Activated CD8-positive, alpha-beta memory T cell treated with anti-CD3 and anti-CD28 coated beads for 36 hours (primary cell): ENCODE data around the gene MAGED1. TPM values are rescaled to one million over a fixed set of nuclear protein-coding genes. Genes with fewer than 3 reads are reported as not detected.

Experiments
- CTCF ChIA-PET: fragments of 350-600 bp; sonication (Branson Sonifier 250); formaldehyde crosslinking; loops from one replicate; lab custom pipeline; 2021; ENCODE audit warnings: antibody characterized with exemption; lab: Charles Lee
- POLR2A ChIA-PET: fragments of 350-600 bp; sonication (Branson Sonifier 250); formaldehyde crosslinking; loops from one replicate; lab custom pipeline; 2021; ENCODE audit warnings: antibody characterized with exemption; lab: Charles Lee
- total RNA-seq, 2 experiments: library from RNA; stranded (reverse); gene quantifications; one replicate each; pipeline ENCODE4 v1.2.3, GENCODE V29; 2021

MAGED1 gene
- total RNA-seq, result 10 to 100 TPM; 33.5 to 33.9 TPM

- ChIA-PET POLR2A (interaction anchor here (0.5 kb wide), 1 partner anchor 1823 kb away, joined by 6 read pairs; no protein-coding TSS in a partner anchor), CTCF (no interaction called here)
Measured at GRCh38 chrX:51892921-51893745, at the start of gene MAGED1. Gene MAGED1 (plus strand): TSS chrX:51893623. CDS start chrX:51894305, 682 bp downstream.

GRCh38 chrX:51847463-51847862 lies 46.0 kb upstream of the MAGED1 start:
- ChIA-PET POLR2A (no interaction called here), CTCF (no interaction called here)

GRCh38 chrX:51851507-51852085 lies 41.8 kb upstream of the MAGED1 start:
- POLR2A ChIA-PET, result no interaction called here
- CTCF ChIA-PET, result no interaction called here

- ChIA-PET POLR2A (no interaction called here), CTCF (no interaction called here)
Measured at GRCh38 chrX:51852096-51852495, 41.3 kb upstream of the MAGED1 start.

GRCh38 chrX:51852621-51853020 lies 40.8 kb upstream of the MAGED1 start:
- POLR2A ChIA-PET, result no interaction called here
- CTCF ChIA-PET, result interaction anchor here (0.6 kb wide), 1 partner anchor 53 kb away, joined by 5 read pairs; no protein-coding TSS in a partner anchor

GRCh38 chrX:51853251-51853650 lies 40.2 kb upstream of the MAGED1 start:
- POLR2A ChIA-PET, result no interaction called here

GRCh38 chrX:51855698-51856097 lies 37.7 kb upstream of the MAGED1 start:
- POLR2A ChIA-PET, result no interaction called here
- CTCF ChIA-PET, result no interaction called here

More at GRCh38 chrX:51853251-51853650, 40.2 kb upstream of the MAGED1 start:
- CTCF ChIA-PET, result interaction anchor here (0.6 kb wide), 1 partner anchor 53 kb away, joined by 5 read pairs; no protein-coding TSS in a partner anchor

- CTCF ChIA-PET, result no interaction called here
- POLR2A ChIA-PET, result no interaction called here
Measured at GRCh38 chrX:51857159-51857733, 36.2 kb upstream of the MAGED1 start.

- ChIA-PET CTCF (no interaction called here), POLR2A (no interaction called here)
Measured at GRCh38 chrX:51860679-51861078, 32.7 kb upstream of the MAGED1 start.

GRCh38 chrX:51862920-51863319 lies 30.5 kb upstream of the MAGED1 start:
- POLR2A ChIA-PET, result no interaction called here
- CTCF ChIA-PET, result no interaction called here

GRCh38 chrX:51866210-51866609 lies 27.2 kb upstream of the MAGED1 start:
- CTCF ChIA-PET, result no interaction called here
- POLR2A ChIA-PET, result no interaction called here

GRCh38 chrX:51867626-51868025 lies 25.8 kb upstream of the MAGED1 start:
- CTCF ChIA-PET, result no interaction called here
- POLR2A ChIA-PET, result no interaction called here

GRCh38 chrX:51870354-51870753 lies 23.1 kb upstream of the MAGED1 start:
- POLR2A ChIA-PET, result no interaction called here
- CTCF ChIA-PET, result no interaction called here

GRCh38 chrX:51874123-51874522 lies 19.3 kb upstream of the MAGED1 start:
- POLR2A ChIA-PET, result no interaction called here
- CTCF ChIA-PET, result no interaction called here

- ChIA-PET CTCF (no interaction called here), POLR2A (no interaction called here)
Measured at GRCh38 chrX:51876441-51876840, 17.0 kb upstream of the MAGED1 start.

GRCh38 chrX:51878056-51878455 lies 15.4 kb upstream of the MAGED1 start:
- POLR2A ChIA-PET, result no interaction called here
- CTCF ChIA-PET, result no interaction called here

GRCh38 chrX:51889851-51890250 lies 3.6 kb upstream of the MAGED1 start:
- CTCF ChIA-PET, result no interaction called here
- POLR2A ChIA-PET, result no interaction called here

GRCh38 chrX:51891245-51891644 lies 2.2 kb upstream of the MAGED1 start:
- ChIA-PET POLR2A (no interaction called here), CTCF (no interaction called here)

- CTCF ChIA-PET, result no interaction called here
- POLR2A ChIA-PET, result no interaction called here
Measured at GRCh38 chrX:51891821-51892551, 1.4 kb upstream of the MAGED1 start.
